ENCODE measurements around the gene MGARP.

GRCh38 chr4:139278485-139278884 is 1.5 kb downstream of the MGARP start:
- no peak for TF ChIP-seq POLR2AphosphoS5 (IDR thresholded peaks at IDR 0.05; ENCODE audit: low read depth, low read length)
- no peak for TF ChIP-seq POLR2A (IDR thresholded peaks at IDR 0.05; ENCODE audit: low read depth, low read length)
